ENCODE measurements around the gene DYRK1A. TPM values are rescaled to one million over a fixed set of nuclear protein-coding genes. Genes with fewer than 3 reads are reported as not detected.

DYRK1A gene
- total and polyA plus RNA-seq, 7 donors, result 21.5 to 105 (median 79.9) TPM

DNA sequence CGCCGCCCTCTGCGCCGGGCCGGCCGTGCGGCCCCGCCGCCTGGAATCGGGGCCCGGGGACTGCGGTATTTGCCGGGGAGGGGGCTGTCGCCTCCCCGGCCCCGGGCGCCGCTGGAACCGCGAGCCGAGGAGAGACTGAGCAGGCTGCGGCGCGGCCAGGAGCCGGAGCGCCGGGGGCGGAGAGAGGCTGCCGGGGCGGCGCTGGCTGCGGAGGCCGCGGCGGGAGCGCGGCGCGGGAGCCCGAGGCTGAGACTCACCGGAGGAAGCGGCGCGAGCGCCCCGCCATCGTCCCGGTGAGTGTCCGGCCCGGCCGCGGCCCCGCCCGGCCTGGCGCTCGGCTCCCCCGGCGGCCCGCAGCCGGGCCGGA lies 746 bp downstream of the DYRK1A start:
- peak overlapping the region; percentile 81 for H3K4me3 ChIP-seq
- no peak for ATAC-seq
- no peaks in the 10 kb centered on the region for H3K36me3 ChIP-seq (ENCODE audit: insufficient read depth in 1 of 2, low read depth in 1 of 2)
- H3K9me3 ChIP-seq, result no peaks in the 10 kb centered on the region
- DNase-seq, result peak in 1 of 2 donors; percentile 61
- H3K27ac ChIP-seq, result peak overlapping the region; percentile 99
- intact Hi-C loops (cut with DNase I), result loop anchor here (2.0 to 10.0 kb wide), 4 partner anchors 63 to 195 kb away; no protein-coding TSS in a partner anchor
- 0 to 1% (median 1%) methylated on average over 36 to 61 of the region's 61 CpGs for WGBS, 3 donors
- H3K4me1 ChIP-seq, result peaks cover 45% of the 10 kb centered on the region
- TF ChIP-seq, protein P1, sequence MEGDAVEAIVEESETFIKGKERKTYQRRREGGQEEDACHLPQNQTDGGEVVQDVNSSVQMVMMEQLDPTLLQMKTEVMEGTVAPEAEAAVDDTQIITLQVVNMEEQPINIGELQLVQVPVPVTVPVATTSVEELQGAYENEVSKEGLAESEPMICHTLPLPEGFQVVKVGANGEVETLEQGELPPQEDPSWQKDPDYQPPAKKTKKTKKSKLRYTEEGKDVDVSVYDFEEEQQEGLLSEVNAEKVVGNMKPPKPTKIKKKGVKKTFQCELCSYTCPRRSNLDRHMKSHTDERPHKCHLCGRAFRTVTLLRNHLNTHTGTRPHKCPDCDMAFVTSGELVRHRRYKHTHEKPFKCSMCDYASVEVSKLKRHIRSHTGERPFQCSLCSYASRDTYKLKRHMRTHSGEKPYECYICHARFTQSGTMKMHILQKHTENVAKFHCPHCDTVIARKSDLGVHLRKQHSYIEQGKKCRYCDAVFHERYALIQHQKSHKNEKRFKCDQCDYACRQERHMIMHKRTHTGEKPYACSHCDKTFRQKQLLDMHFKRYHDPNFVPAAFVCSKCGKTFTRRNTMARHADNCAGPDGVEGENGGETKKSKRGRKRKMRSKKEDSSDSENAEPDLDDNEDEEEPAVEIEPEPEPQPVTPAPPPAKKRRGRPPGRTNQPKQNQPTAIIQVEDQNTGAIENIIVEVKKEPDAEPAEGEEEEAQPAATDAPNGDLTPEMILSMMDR (IDR thresholded peaks at IDR 0.05), result no peak
- no peaks in the 10 kb centered on the region for H3K27me3 ChIP-seq (ENCODE audit: insufficient read depth in 3 of 3, low read length in 2 of 3)

DNA sequence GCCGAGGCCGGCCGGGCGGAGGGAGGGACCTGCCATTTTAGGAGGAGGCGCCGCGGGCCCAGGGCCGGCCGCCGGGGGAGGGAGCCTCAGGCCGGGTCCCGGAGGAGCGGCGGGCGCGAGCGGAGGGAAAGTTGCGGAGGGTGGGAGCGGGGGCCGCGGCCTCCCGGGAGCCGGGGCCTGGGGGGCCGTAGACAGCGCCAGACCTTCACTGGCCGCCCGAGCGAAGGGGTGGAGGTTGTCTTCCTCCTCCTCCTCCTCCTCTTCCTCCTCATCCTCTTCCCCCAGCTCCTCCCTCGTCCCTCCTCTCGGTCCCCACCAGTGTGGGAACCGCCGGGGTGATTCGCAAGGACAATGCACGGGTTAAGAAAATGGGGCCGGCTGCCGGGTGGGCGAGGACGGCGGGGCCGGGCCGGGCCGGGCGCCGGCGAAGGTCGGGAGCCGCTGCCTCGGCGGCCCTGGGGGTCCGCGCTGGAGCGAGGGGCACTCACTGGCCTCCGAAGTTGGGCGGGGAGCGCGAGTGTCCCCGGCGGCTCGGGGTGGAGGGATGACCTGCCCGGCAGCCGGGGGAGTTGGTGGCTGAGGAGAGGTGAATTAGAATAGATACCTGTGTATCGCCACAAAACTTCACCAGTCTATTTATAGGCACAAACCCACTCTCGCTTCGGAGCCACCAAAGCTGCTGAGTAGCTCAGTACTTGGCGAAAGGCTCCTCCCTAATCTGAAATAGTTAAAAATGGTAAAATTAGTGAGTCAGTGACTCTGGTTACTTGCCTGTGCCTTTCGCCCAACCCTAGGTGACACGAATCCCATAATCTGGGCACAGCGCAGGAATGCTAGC lies 1.3 kb downstream of the DYRK1A start:
- TF ChIP-seq, protein P1 (IDR thresholded peaks at IDR 0.05), result no peak
- Histone ChIP-seq H3K27ac (peak overlapping the region; percentile 99), H3K36me3 (ENCODE audit: insufficient read depth in 1 of 2, low read depth in 1 of 2) (no peaks in the 10 kb centered on the region), H3K27me3 (ENCODE audit: insufficient read depth in 3 of 3, low read length in 2 of 3) (no peaks in the 10 kb centered on the region), H3K4me3 (peak overlapping the region; percentile 81), H3K9me3 (no peaks in the 10 kb centered on the region), H3K4me1 (peaks cover 51% of the 10 kb centered on the region)
- peak; percentile 1 to 34 (median 22) for ATAC-seq
- intact Hi-C loops (cut with DNase I), result loop anchor here (2.0 to 10.0 kb wide), 4 partner anchors 63 to 194 kb away; no protein-coding TSS in a partner anchor
- DNase-seq, result peak; percentile 55 to 74
- 0 to 1% (median 1%) methylated on average over 48 to 68 of the region's 68 CpGs for WGBS, 3 donors

DNA sequence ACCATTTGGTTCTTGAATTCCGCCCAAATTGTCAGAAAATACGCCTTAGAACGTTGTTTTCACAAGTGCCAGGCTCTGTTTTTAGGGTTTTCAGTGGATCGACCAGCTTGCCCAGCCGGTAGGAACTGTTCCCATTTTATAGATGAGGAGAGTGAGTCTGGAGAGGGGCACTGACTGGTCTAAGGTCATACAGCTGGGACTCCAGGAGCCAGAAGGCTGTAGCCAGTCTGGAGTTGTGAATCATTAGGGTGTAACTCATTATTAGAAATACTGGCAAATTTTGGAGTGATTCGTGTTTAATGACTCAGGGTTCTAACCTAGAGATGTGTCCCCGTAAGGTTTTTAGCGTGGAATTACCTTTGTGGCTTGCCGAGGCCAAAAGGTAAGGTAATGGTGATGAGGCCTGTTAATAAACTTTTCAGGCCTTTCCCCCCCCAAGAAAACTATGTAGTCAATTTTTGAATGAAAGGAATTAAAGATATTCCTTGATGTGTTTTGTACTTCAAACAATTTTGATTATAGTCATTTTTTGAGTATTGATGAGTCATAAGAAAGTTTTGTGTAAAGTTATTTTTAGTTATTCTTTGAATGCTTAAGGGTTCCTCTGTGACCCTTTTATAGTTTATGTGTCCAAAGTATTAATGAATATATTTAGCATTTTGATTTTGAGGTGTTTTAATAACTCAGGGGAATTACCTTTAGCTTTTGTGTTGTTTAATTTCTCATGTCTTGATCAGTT lies 2.1 kb downstream of the DYRK1A start:
- Histone ChIP-seq H3K4me1 (peaks cover 59% of the 10 kb centered on the region), H3K9me3 (no peaks in the 10 kb centered on the region)

DNA sequence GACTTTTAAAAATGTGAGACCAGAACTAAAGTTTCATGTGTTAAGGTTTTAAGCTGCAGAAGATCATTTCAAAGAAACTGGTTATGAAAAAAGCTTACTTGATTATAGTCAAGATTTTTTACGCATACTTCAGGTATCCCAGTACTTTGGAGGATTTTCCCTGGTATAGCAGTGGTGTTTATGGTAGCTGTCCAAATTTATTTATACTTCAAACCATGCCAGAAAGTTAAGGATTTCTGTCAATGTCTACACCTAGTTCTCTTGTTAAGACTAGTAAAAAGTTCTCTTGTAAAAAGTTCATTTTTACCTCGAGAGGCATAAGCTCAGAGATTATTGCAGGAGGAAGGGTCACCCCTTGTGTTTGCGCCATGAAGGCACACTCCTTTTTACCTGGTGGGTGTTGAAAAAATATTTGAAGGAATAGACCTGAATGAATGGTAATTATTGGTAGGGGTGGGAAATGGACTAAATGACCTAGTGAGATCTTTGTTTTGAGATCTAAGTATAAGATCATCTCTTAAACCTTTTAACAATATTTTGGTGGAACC lies 2.8 kb downstream of the DYRK1A start:
- Histone ChIP-seq H3K4me1 (peaks cover 63% of the 10 kb centered on the region), H3K27ac (peak overlapping the region; percentile 99), H3K9me3 (no peaks in the 10 kb centered on the region), H3K4me3 (peak overlapping the region; percentile 81), H3K27me3 (ENCODE audit: insufficient read depth in 3 of 3, low read length in 2 of 3) (no peaks in the 10 kb centered on the region), H3K36me3 (ENCODE audit: insufficient read depth in 1 of 2, low read depth in 1 of 2) (no peaks in the 10 kb centered on the region)
- DNase-seq (no peak), ATAC-seq (no peak)
- TF ChIP-seq, protein P1 (IDR thresholded peaks at IDR 0.05), result no peak
- WGBS, 3 donors, result 33 to 37% (median 36%) methylated on average over 3 of the region's 3 CpGs
- intact Hi-C loops (cut with DNase I), result loop anchor here (5.0 to 10.0 kb wide), 3 partner anchors 147 to 193 kb away; no protein-coding TSS in a partner anchor

More for the DNA sequence above, 2.1 kb downstream of the DYRK1A start:
- peak overlapping the region; percentile 99 for H3K27ac ChIP-seq
- ATAC-seq (peak in 2 of 4 donors; percentile 4), DNase-seq (no peak)
- no peaks in the 10 kb centered on the region for H3K27me3 ChIP-seq (ENCODE audit: insufficient read depth in 3 of 3, low read length in 2 of 3)
- peak overlapping the region; percentile 81 for H3K4me3 ChIP-seq
- WGBS, 3 donors, result 5 to 16% (median 8%) methylated on average over 9 of the region's 9 CpGs
- TF ChIP-seq, protein P1 (IDR thresholded peaks at IDR 0.05), result no peak
- H3K36me3 ChIP-seq (ENCODE audit: insufficient read depth in 1 of 2, low read depth in 1 of 2), result no peaks in the 10 kb centered on the region
- intact Hi-C loops (cut with DNase I), result loop anchor here (5.0 to 10.0 kb wide), 3 partner anchors 146 to 194 kb away; no protein-coding TSS in a partner anchor

Data from psoas muscle (tissue), 8 donors.